Endothelial cell of umbilical vein (primary cell): ENCODE data around the gene CD48. TPM values are rescaled to one million over a fixed set of nuclear protein-coding genes. Genes with fewer than 3 reads are reported as not detected.

Source experiments
- BruUV-seq: library from RNA; stranded (reverse); fragments of 400-500 nt; replicated peaks from 2 replicates; lab custom pipeline; 2021; lab: Mats Ljungman, UMichigan
- CTCF ChIA-PET: fragments of 300-600, 350-600 bp; sonication (Branson Sonifier 250); formaldehyde crosslinking; loops from one replicate; lab custom pipeline; 2021; ENCODE audit warnings: antibody characterized with exemption, inconsistent platforms; lab: Charles Lee
- POLR2A ChIA-PET: fragments of 300-600, 350-600 bp; sonication (Branson Sonifier 250); formaldehyde crosslinking; loops from one replicate; lab custom pipeline; 2021; ENCODE audit warnings: antibody characterized with exemption, inconsistent platforms; lab: Charles Lee
- DNase-seq: peaks from one replicate; pipeline ENCODE4 v3.0.0-alpha.2; 2011; ENCODE audit warnings: low read depth, low spot score
- FAIRE-seq: peaks from 2 replicates; lab custom pipeline; 2011; peaks lifted over from hg19 to GRCh38; lab: Jason Lieb, UNC
- H2AFZ ChIP-seq: 2 replicates; pipeline ENCODE4 v1.6.0; 2012; ENCODE audit warnings: low read depth, low read length, control low read depth, inconsistent platforms
- H3K27ac ChIP-seq: 2 replicates; pipeline ENCODE4 v1.5.1; 2011; ENCODE audit warnings: low read depth, mild to moderate bottlenecking, control low read depth, low read length, moderate library complexity; ENCODE audit not compliant: insufficient read depth
- H3K27me3 ChIP-seq, 2 experiments: 2 replicates each; pipeline versions ENCODE4 v1.6.0 to v1.6.1; 2011; ENCODE audit warnings: low read length in 2 of 2, mixed read lengths in 1 of 2; ENCODE audit not compliant: control insufficient read depth in 2 of 2, insufficient read depth in 2 of 2
- H3K36me3 ChIP-seq, 2 experiments: 2 replicates in 1 of 2; 3 replicates in 1 of 2; pipeline ENCODE4 v1.5.1; 2011; ENCODE audit warnings: low read length in 2 of 2, mild to moderate bottlenecking in 1 of 2, moderate library complexity in 1 of 2; ENCODE audit not compliant: control insufficient read depth in 2 of 2, insufficient read depth in 2 of 2; ENCODE audit errors: extremely low read depth in 1 of 2
- H3K4me1 ChIP-seq: 3 replicates; pipeline ENCODE4 v1.5.1; 2011; ENCODE audit warnings: mild to moderate bottlenecking, low read length; ENCODE audit not compliant: control insufficient read depth, insufficient read depth; ENCODE audit errors: extremely low read depth
- H3K4me2 ChIP-seq: 2 replicates; pipeline ENCODE4 v1.6.1; 2011; ENCODE audit warnings: low read length, control low read depth, mixed read lengths; ENCODE audit not compliant: insufficient read depth
- H3K4me3 ChIP-seq, 3 experiments: fragments of 200-600 bp in 1 of 3; sonication (generic), shearing (Covaris generic) in 1 of 3; replicated peaks in 1 of 3; 2 replicates each; pipeline ENCODE4 v1.5.1; 2011 to 2016; ENCODE audit warnings: control low read depth in 3 of 3, low read length in 3 of 3, mild to moderate bottlenecking in 2 of 3, inconsistent platforms in 1 of 3, low read depth in 1 of 3, moderate library complexity in 1 of 3; ENCODE audit not compliant: insufficient read depth in 1 of 3
- H3K79me2 ChIP-seq: 2 replicates; pipeline ENCODE4 v1.6.0; 2012; ENCODE audit warnings: low read length, inconsistent platforms; ENCODE audit not compliant: control insufficient read depth, insufficient read depth
- H3K9ac ChIP-seq: replicated peaks from 2 replicates; pipeline ENCODE3; 2011; ENCODE audit warnings: low read length, control low read depth; ENCODE audit not compliant: insufficient read depth; ENCODE audit errors: extremely low read depth
- H3K9me1 ChIP-seq: replicated peaks from 3 replicates; pipeline ENCODE4 v1.6.0; 2011; ENCODE audit warnings: mild to moderate bottlenecking, low read length; ENCODE audit not compliant: control insufficient read depth, insufficient read depth; ENCODE audit errors: extremely low read depth
- H3K9me3 ChIP-seq: replicated peaks from 2 replicates; pipeline ENCODE4 v1.5.1; 2012; ENCODE audit warnings: low read length, inconsistent platforms; ENCODE audit not compliant: control insufficient read depth, insufficient read depth
- H4K20me1 ChIP-seq: replicated peaks from 2 replicates; pipeline ENCODE3; 2011; ENCODE audit warnings: mild to moderate bottlenecking, low read length; ENCODE audit not compliant: control insufficient read depth, insufficient read depth; ENCODE audit errors: extremely low read depth
- EZH2 ChIP-seq: IDR thresholded peaks from 2 replicates; pipeline ENCODE4 v1.6.1; 2012; ENCODE audit warnings: borderline replicate concordance, low read depth, mild to moderate bottlenecking, moderate library complexity, low read length, inconsistent platforms; ENCODE audit not compliant: severe bottlenecking
- JUN ChIP-seq: IDR thresholded peaks from 2 replicates; pipeline ENCODE4 v1.6.1; 2011; ENCODE audit warnings: borderline replicate concordance, low read depth; ENCODE audit not compliant: insufficient read length, insufficient read depth
- MAX ChIP-seq: IDR thresholded peaks from 2 replicates; pipeline ENCODE4 v1.6.1; 2011; ENCODE audit not compliant: insufficient read depth, insufficient read length
- POLR2AphosphoS5 ChIP-seq: IDR thresholded peaks from 2 replicates; pipeline ENCODE4 v1.6.1; 2012; ENCODE audit warnings: low read depth, mild to moderate bottlenecking, control low read depth, low read length, moderate library complexity; ENCODE audit not compliant: insufficient read depth
- dilution Hi-C: fragments of 300-500 bp; cut with MboI; formaldehyde crosslinking; loops from one replicate; pipeline ENCODE4 v1.15.0; 2019; ENCODE audit warnings: low sequenced_read_pairs; ENCODE audit not compliant: extremely low pct_ligation_motif_present
- intact Hi-C: fragments of 100-400 bp; cut with micrococcal nuclease; formaldehyde crosslinking; loops from one replicate; pipeline ENCODE4 v1.10.0; 2022
- polyA plus RNA-seq, 4 experiments: library from polyadenylated mRNA; depleted of rRNA in 3 of 4; stranded (reverse) in 3 of 4; unstranded in 1 of 4; fragments of >200 nt; gene quantifications; 2 replicates each; pipeline versions ENCODE4 v1.2.1 to v1.2.3, GENCODE V29; 2011 to 2012; ENCODE audit warnings: missing spikeins in 1 of 4
- total RNA-seq: library from RNA; stranded (reverse); gene quantifications from 2 replicates; pipeline ENCODE4 v1.2.3, GENCODE V29; 2021
- TF ChIP-seq, protein P1 (sequence below), 2 donors: IDR thresholded peaks; 1 replicate in 1 of 2; 2 replicates in 1 of 2; pipeline ENCODE4 v1.5.1; 2011; ENCODE audit warnings: low read length in 2 of 2, mild to moderate bottlenecking in 2 of 2, moderate library complexity in 2 of 2, control low read depth in 1 of 2, inconsistent platforms in 1 of 2, low read depth in 1 of 2; ENCODE audit not compliant: insufficient read depth in 1 of 2; ENCODE audit errors: extremely low read depth in 1 of 2

Gene CD48
- total and polyA plus RNA-seq, 2 donors (not counting 3 experiments of a cell fraction or from before 2014, with no cell fraction given), result not detected

DNA sequence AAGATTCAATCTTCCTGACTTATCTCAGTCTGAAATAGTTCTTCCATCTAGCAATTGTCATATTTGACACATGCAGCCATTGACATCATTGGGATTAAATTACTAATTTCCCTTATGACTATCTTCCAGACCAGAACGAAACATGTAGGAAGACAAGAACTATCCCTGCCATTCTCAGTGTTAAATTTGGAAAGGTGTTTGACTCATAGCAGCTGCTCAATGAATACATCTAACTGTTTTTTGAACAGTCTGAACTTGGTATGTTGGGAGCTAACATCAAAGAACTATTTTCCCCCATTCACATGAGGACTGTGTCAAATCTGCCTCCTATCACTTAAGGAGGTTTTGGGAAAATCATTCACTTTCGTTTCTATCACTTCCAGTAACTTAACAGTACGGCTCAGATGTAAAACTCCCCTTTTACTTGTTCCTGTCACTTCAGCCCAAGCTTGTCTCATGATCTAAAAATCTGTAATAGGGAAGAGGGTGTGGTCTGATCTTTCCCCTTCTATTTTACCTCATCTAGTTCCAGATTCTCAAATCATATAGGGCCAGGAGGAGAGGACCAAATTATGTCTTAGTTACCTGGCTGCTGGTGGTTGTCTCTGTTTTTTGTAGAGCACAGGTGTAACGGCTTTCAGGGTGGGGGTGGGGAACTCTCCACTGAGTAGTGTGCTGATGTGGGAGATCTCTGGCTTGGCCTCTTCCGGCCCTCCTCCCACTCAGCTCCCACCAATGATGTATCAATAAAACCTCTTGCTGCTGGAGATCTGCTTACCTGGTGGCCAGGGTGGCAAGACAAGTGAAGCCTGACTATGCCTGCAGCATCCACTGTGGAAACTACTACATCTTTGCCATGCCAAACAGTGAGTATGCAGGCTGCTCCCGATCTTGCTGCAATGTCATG, 38.6 kb downstream of the CD48 start:
- DNase-seq (no peak), FAIRE-seq (no peak)
- no peak overlapping the region for H3K4me3 ChIP-seq
- H3K36me3 ChIP-seq, result no peaks in the 10 kb centered on the region
- BruUV-seq, result no TSS peak
- no peaks in the 10 kb centered on the region for H4K20me1 ChIP-seq
- H3K9ac ChIP-seq, result no peak overlapping the region
- no peak overlapping the region for H3K27ac ChIP-seq
- H3K79me2 ChIP-seq, result no peaks in the 10 kb centered on the region
- no peak overlapping the region for H2AFZ ChIP-seq
- ChIA-PET CTCF (interaction anchor here (2.7 kb wide), 1 partner anchor 11 kb away, joined by 12 read pairs; no protein-coding TSS in a partner anchor), POLR2A (no interaction called here)
- no peaks in the 10 kb centered on the region for H3K9me1 ChIP-seq
- no peak overlapping the region for H3K4me2 ChIP-seq
- dilution Hi-C loops (no loop called here), intact Hi-C loops (no loop called here)
- TF ChIP-seq JUN (no peak), MAX (no peak), EZH2 (no peak), POLR2AphosphoS5 (no peak)
- TF ChIP-seq, protein P1, sequence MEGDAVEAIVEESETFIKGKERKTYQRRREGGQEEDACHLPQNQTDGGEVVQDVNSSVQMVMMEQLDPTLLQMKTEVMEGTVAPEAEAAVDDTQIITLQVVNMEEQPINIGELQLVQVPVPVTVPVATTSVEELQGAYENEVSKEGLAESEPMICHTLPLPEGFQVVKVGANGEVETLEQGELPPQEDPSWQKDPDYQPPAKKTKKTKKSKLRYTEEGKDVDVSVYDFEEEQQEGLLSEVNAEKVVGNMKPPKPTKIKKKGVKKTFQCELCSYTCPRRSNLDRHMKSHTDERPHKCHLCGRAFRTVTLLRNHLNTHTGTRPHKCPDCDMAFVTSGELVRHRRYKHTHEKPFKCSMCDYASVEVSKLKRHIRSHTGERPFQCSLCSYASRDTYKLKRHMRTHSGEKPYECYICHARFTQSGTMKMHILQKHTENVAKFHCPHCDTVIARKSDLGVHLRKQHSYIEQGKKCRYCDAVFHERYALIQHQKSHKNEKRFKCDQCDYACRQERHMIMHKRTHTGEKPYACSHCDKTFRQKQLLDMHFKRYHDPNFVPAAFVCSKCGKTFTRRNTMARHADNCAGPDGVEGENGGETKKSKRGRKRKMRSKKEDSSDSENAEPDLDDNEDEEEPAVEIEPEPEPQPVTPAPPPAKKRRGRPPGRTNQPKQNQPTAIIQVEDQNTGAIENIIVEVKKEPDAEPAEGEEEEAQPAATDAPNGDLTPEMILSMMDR (IDR thresholded peaks at IDR 0.05; ENCODE audit: extremely low read depth in 1 of 2, insufficient read depth in 1 of 2, low read depth in 1 of 2, low read length in 2 of 2), result no peak
- H3K9me3 ChIP-seq, result no peaks in the 10 kb centered on the region
- peaks cover 0 to 3% of the 10 kb centered on the region in 2 experiments for H3K27me3 ChIP-seq
- no peaks in the 10 kb centered on the region for H3K4me1 ChIP-seq
